ENCODE results near the gene DNAJC5. TPM values are rescaled to one million over a fixed set of nuclear protein-coding genes. Genes with fewer than 3 reads are reported as not detected.
"Not testable (repeated sequence)": the region's sequence is repeated elsewhere in the genome, so short reads cannot be mapped to it uniquely, and the experiment has no call there.

DNAJC5 gene
- total RNA-seq, 1 donor from 2014 or later, result 30.1 TPM

GRCh38 chr20:63896264-63897105 lies 1.6 kb downstream of the DNAJC5 start:
- ATAC-seq (peak; percentile 8), DNase-seq (ENCODE audit: low spot score) (no peak)
- intact Hi-C loops (cut with DNase I), result no loop called here

GRCh38 chr20:63897978-63898561 lies 3.1 kb downstream of the DNAJC5 start:
- ATAC-seq (no peak), DNase-seq (ENCODE audit: low spot score) (no peak)
- intact Hi-C loops (cut with DNase I), result no loop called here

- no peak for DNase-seq (ENCODE audit: low spot score)
- intact Hi-C loops (cut with DNase I), result no loop called here
- ATAC-seq, result no peak
Measured at GRCh38 chr20:63898882-63899558, 4.1 kb downstream of the DNAJC5 start.

GRCh38 chr20:63900413-63900812 lies 5.5 kb downstream of the DNAJC5 start:
- no peak for DNase-seq (ENCODE audit: low spot score)
- intact Hi-C loops (cut with DNase I), result no loop called here
- ATAC-seq, result no peak

- ATAC-seq (no peak), DNase-seq (ENCODE audit: low spot score) (no peak)
- intact Hi-C loops (cut with DNase I), result no loop called here
Measured at GRCh38 chr20:63903796-63904561, 9.1 kb downstream of the DNAJC5 start.

GRCh38 chr20:63908008-63908682 lies 13.2 kb downstream of the DNAJC5 start:
- no peak for ATAC-seq
- intact Hi-C loops (cut with DNase I), result no loop called here
- no peak for DNase-seq (ENCODE audit: low spot score)

GRCh38 chr20:63911176-63911575 lies 16.2 kb downstream of the DNAJC5 start:
- ATAC-seq (no peak), DNase-seq (ENCODE audit: low spot score) (no peak)
- intact Hi-C loops (cut with DNase I), result no loop called here

GRCh38 chr20:63913768-63914167 lies 18.8 kb downstream of the DNAJC5 start:
- intact Hi-C loops (cut with DNase I), result no loop called here
- ATAC-seq (no peak), DNase-seq (ENCODE audit: low spot score) (no peak)

- intact Hi-C loops (cut with DNase I), result no loop called here
- no peak for DNase-seq (ENCODE audit: low spot score)
- ATAC-seq, result no peak
Measured at GRCh38 chr20:63915471-63915870, 20.5 kb downstream of the DNAJC5 start.

GRCh38 chr20:63916371-63916939 lies 21.5 kb downstream of the DNAJC5 start:
- ATAC-seq; DNase-seq (ENCODE audit: low spot score); intact Hi-C loops (cut with DNase I): not testable (repeated sequence)

GRCh38 chr20:63917811-63918210 lies 22.9 kb downstream of the DNAJC5 start:
- ATAC-seq (no peak), DNase-seq (ENCODE audit: low spot score) (no peak)
- intact Hi-C loops (cut with DNase I), result no loop called here

GRCh38 chr20:63919130-63919529 lies 24.2 kb downstream of the DNAJC5 start:
- DNase-seq (ENCODE audit: low spot score) (no peak), ATAC-seq (no peak)

GRCh38 chr20:63920226-63920625 lies 25.3 kb downstream of the DNAJC5 start:
- ATAC-seq, result no peak
- intact Hi-C loops (cut with DNase I), result no loop called here

More at GRCh38 chr20:63919130-63919529, 24.2 kb downstream of the DNAJC5 start:
- intact Hi-C loops (cut with DNase I), result no loop called here

GRCh38 chr20:63923651-63924050 lies 28.7 kb downstream of the DNAJC5 start:
- no peak for ATAC-seq
- intact Hi-C loops (cut with DNase I), result no loop called here
- no peak for DNase-seq (ENCODE audit: low spot score)

More at GRCh38 chr20:63920226-63920625, 25.3 kb downstream of the DNAJC5 start:
- DNase-seq (ENCODE audit: low spot score), result no peak

GRCh38 chr20:63924241-63924640 lies 29.3 kb downstream of the DNAJC5 start:
- DNase-seq (ENCODE audit: low spot score) (no peak), ATAC-seq (no peak)
- intact Hi-C loops (cut with DNase I), result no loop called here

GRCh38 chr20:63926298-63926697 lies 31.4 kb downstream of the DNAJC5 start:
- intact Hi-C loops (cut with DNase I), result no loop called here
- no peak for ATAC-seq
- no peak for DNase-seq (ENCODE audit: low spot score)

GRCh38 chr20:63929071-63929470 lies 34.1 kb downstream of the DNAJC5 start:
- DNase-seq (ENCODE audit: low spot score), result no peak
- ATAC-seq, result no peak
- intact Hi-C loops (cut with DNase I), result no loop called here

GRCh38 chr20:63929473-63929883 lies 34.6 kb downstream of the DNAJC5 start:
- DNase-seq (ENCODE audit: low spot score); intact Hi-C loops (cut with DNase I); ATAC-seq: not testable (repeated sequence)

All from sciatic nerve (tissue), 2 donors.